Measurements from ENCODE around the gene CARD9.

GRCh38 chr9:136421791-136422190 is 48.3 kb upstream of the CARD9 start:
- TF ChIP-seq CTCF (conservative IDR thresholded peaks at IDR 0.05 in 1 of 2, IDR thresholded peaks at IDR 0.05 in 1 of 2; ENCODE audit: low read depth in 1 of 2, low read length in 2 of 2) (no peak), EZH2 (IDR thresholded peaks at IDR 0.05; ENCODE audit: low read length, missing control alignments) (no peak)

Data from fibroblast of lung (primary cell).